HCT116 (cell line): Measurements from ENCODE around the gene NAA35. TPM values are rescaled to one million over a fixed set of nuclear protein-coding genes. Genes with fewer than 3 reads are reported as not detected.
A peak's percentile ranks its signal among the peaks of the same experiment; 100 is the strongest.

ENCODE experiments used
- ATAC-seq: fragments of 200-7000 bp; cut with Tn5 transposase; 2 replicates; pipeline ENCODE4 v1.9.1; 2020; ENCODE audit warnings: mild to moderate bottlenecking, moderate library complexity
- BruUV-seq: library from RNA; stranded (reverse); fragments of 400-500 nt; replicated peaks from 2 replicates; lab custom pipeline; 2021; lab: Mats Ljungman, UMichigan
- CTCF ChIA-PET: fragments of 300-600 bp; sonication (Branson Sonifier 250); formaldehyde crosslinking; loops from one replicate; lab custom pipeline; 2021; ENCODE audit warnings: antibody characterized with exemption; lab: Charles Lee
- POLR2A ChIA-PET: fragments of 300-600, 350-600 bp; sonication (Branson Sonifier 250); formaldehyde crosslinking; loops from one replicate; lab custom pipeline; 2021; ENCODE audit warnings: antibody characterized with exemption; lab: Charles Lee
- RAD21 ChIA-PET, 2 experiments: fragments of 300-600 bp; sonication (Branson Sonifier 250); formaldehyde crosslinking; loops; one replicate each; lab custom pipeline; 2023; ENCODE audit warnings: low total read pairs in 2 of 2; ENCODE audit not compliant: uncharacterized antibody in 2 of 2, unreplicated experiment in 2 of 2, low non-redundant PET in 1 of 2; lab: Charles Lee
- DNase-seq: peaks from one replicate; pipeline ENCODE4 v3.0.0-alpha.2; 2010; ENCODE audit warnings: low read depth, low spot score
- H2AFZ ChIP-seq: fragments of 200-600 bp; shearing (Covaris generic), sonication (generic); 2 replicates; pipeline ENCODE4 v1.6.1; 2017; ENCODE audit warnings: low read depth, mixed run types, mixed read lengths, antibody characterized with exemption, low read length; ENCODE audit not compliant: poor library complexity, severe bottlenecking
- H3K27ac ChIP-seq: 2 replicates; pipeline ENCODE4 v1.5.1; 2012; ENCODE audit warnings: low read depth, low read length
- H3K27me3 ChIP-seq: fragments of 200-600 bp; sonication (generic); 2 replicates; pipeline ENCODE4 v1.6.1; 2016; ENCODE audit warnings: mixed run types, low read length, mixed read lengths; ENCODE audit not compliant: insufficient read depth
- H3K36me3 ChIP-seq, 2 experiments: fragments of 200-500 bp in 1 of 2; fragments of 200-600 bp in 1 of 2; sonication (Bioruptor generic) in 1 of 2; sonication (generic) in 1 of 2; 2 replicates each; pipeline versions ENCODE4 v1.5.1 to v1.6.1; 2014 to 2016; ENCODE audit warnings: low read length in 2 of 2, inconsistent platforms in 1 of 2, mixed read lengths in 1 of 2, mixed run types in 1 of 2; ENCODE audit not compliant: insufficient read depth in 2 of 2, control insufficient read depth in 1 of 2
- H3K4me1 ChIP-seq, 2 experiments: fragments of 200-600 bp in 1 of 2; sonication (generic) in 1 of 2; 2 replicates each; pipeline versions ENCODE4 v1.5.1 to v1.6.1; 2012 to 2017; ENCODE audit warnings: low read length in 2 of 2, inconsistent platforms in 1 of 2, mild to moderate bottlenecking in 1 of 2, mixed read lengths in 1 of 2, mixed run types in 1 of 2, moderate library complexity in 1 of 2; ENCODE audit not compliant: insufficient read depth in 2 of 2, control insufficient read depth in 1 of 2
- H3K4me2 ChIP-seq: fragments of 200-600 bp; sonication (generic); 2 replicates; pipeline ENCODE4 v1.6.1; 2017; ENCODE audit warnings: mixed run types, low read length, mixed read lengths
- H3K4me3 ChIP-seq, 2 experiments: fragments of 200-600 bp in 1 of 2; sonication (generic) in 1 of 2; replicated peaks in 1 of 2; 2 replicates each; pipeline ENCODE4 v1.5.1; 2011 to 2016; ENCODE audit warnings: low read length in 2 of 2, control low read depth in 1 of 2, low read depth in 1 of 2, mild to moderate bottlenecking in 1 of 2, mixed read lengths in 1 of 2, mixed run types in 1 of 2
- H3K79me2 ChIP-seq: fragments of 200-600 bp; sonication (generic); 2 replicates; pipeline ENCODE4 v1.6.1; 2017; ENCODE audit warnings: mild to moderate bottlenecking, mixed run types, low read length, moderate library complexity, mixed read lengths; ENCODE audit not compliant: insufficient read depth
- H3K9ac ChIP-seq: fragments of 200-600 bp; sonication (generic); 2 replicates; pipeline ENCODE4 v1.6.1; 2016; ENCODE audit warnings: low read length, mixed read lengths
- H3K9me2 ChIP-seq: fragments of 200-600 bp; sonication (generic), shearing (Covaris generic); 2 replicates; pipeline ENCODE4 v1.6.1; 2017; ENCODE audit warnings: mixed run types, mild to moderate bottlenecking, moderate library complexity; ENCODE audit not compliant: insufficient read depth
- H3K9me3 ChIP-seq, 2 experiments: fragments of 200-500 bp in 1 of 2; fragments of 200-600 bp in 1 of 2; sonication (Bioruptor generic) in 1 of 2; sonication (generic) in 1 of 2; 2 replicates each; pipeline ENCODE4 v1.6.1; 2014 to 2017; ENCODE audit warnings: low read length in 2 of 2, mixed read lengths in 2 of 2, inconsistent platforms in 1 of 2, low read depth in 1 of 2, mild to moderate bottlenecking in 1 of 2, mixed run types in 1 of 2, moderate library complexity in 1 of 2; ENCODE audit not compliant: control insufficient read depth in 1 of 2, insufficient read depth in 1 of 2
- H4K20me1 ChIP-seq: fragments of 200-600 bp; sonication (generic), shearing (Covaris generic); 2 replicates; pipeline ENCODE4 v1.6.1; 2017; ENCODE audit warnings: mixed run types, mild to moderate bottlenecking, moderate library complexity; ENCODE audit not compliant: insufficient read depth
- RAD21 ChIP-seq: IDR thresholded peaks from 2 replicates; pipeline ENCODE4 v1.6.1; 2012; ENCODE audit warnings: low read depth, mild to moderate bottlenecking
- SP1 ChIP-seq: IDR thresholded peaks from 2 replicates; pipeline ENCODE4 v1.6.1; 2012; ENCODE audit warnings: low read depth
- ZFX ChIP-seq: fragments of 450-650 bp; IDR thresholded peaks from 2 replicates; pipeline ENCODE4 v1.6.1; 2017
- intact Hi-C: fragments of 100-400 bp; cut with micrococcal nuclease; formaldehyde crosslinking; loops from 2 replicates; pipeline ENCODE4 v1.10.0; 2022
- total RNA-seq: library from RNA; stranded (reverse); gene quantifications from one replicate; pipeline ENCODE4 v1.2.1, GENCODE V29; 2021; ENCODE audit not compliant: unreplicated experiment
- TF ChIP-seq, protein P1 (sequence below), 3 experiments: fragments of 200-600 bp in 1 of 3; sonication (generic) in 1 of 3; IDR thresholded peaks in 2 of 3; conservative IDR thresholded peaks in 1 of 3; 2 replicates each; pipeline ENCODE4 v1.5.1; 2012 to 2017; ENCODE audit warnings: low read depth in 2 of 3, low read length in 2 of 3, antibody characterized with exemption in 1 of 3, borderline replicate concordance in 1 of 3, control low read depth in 1 of 3, mild to moderate bottlenecking in 1 of 3, mixed read lengths in 1 of 3, mixed run types in 1 of 3, moderate library complexity in 1 of 3; ENCODE audit not compliant: insufficient read depth in 1 of 3
- TF ChIP-seq, protein P2 (sequence below): IDR thresholded peaks from 2 replicates; pipeline ENCODE4 v1.6.1; 2011; ENCODE audit warnings: mild to moderate bottlenecking, low read length, moderate library complexity; ENCODE audit not compliant: insufficient replicate concordance; ENCODE audit errors: extremely low read depth

Gene NAA35
- total RNA-seq, 1 experiment from 2014 or later: 37.0 TPM

DNA sequence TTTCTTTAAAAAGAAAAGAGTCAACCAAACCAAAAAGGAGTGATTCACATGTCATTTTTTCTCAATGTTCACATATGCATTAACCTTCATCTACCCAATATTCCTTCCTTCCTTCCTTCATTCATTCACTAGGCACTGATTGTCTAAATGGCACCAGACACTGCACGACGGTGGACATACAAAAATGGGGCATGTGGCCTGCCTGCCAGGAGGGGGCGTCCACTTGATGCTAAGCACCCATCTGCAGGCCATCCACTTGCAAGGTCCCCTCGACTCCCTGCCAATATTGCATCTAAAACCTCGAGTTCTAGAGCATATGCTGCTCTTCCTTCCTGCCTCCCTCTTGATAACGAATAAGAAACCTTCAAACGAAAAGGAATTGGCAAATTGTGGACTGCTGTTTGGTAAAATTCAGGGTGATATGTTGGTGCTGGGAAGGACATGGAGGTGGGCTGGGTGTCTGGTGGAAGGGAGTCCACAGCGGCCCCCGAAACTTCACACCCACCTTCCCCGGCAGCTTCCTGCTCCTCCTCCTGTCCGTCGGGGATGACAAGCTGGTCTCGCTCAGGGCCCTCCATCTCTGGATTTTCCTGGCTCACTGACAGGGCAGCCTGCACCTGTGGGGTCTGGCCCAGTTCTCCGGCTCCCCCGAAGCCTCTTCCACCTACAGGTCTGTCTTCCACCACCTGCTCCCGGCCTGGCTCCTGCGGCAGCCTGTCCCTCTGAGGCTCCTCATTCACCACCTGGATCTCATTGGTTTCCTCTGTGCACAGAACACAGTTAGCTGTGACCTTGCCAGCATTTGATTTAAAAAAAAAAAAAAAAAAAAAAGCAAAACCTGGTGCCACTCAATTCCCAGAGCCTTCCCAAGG is 94.2 kb downstream of the NAA35 start:
- ChIA-PET POLR2A (no interaction called here), RAD21 (interaction anchor here in 1 of 2 experiments (0.6 kb wide), 1 partner anchor 92 kb away, joined by 4 read pairs; no protein-coding TSS in a partner anchor), CTCF (interaction anchor here (0.5 kb wide), 1 partner anchor 155 kb away, joined by 3 read pairs; no protein-coding TSS in a partner anchor)
- Histone ChIP-seq H3K27ac (no peak overlapping the region), H3K36me3 (peaks cover 12 to 25% of the 10 kb centered on the region in 2 experiments; a peak in 3 of 4 replicates), H3K9ac (no peak overlapping the region), H3K4me1 (no peaks in the 10 kb centered on the region), H4K20me1 (no peaks in the 10 kb centered on the region), H3K9me3 (no peaks in the 10 kb centered on the region), H2AFZ (no peak overlapping the region), H3K79me2 (no peaks in the 10 kb centered on the region; the same call in 1 of the 2 replicates), H3K4me3 (no peak overlapping the region), H3K4me2 (no peak overlapping the region), H3K9me2 (no peaks in the 10 kb centered on the region), H3K27me3 (no peaks in the 10 kb centered on the region)
- BruUV-seq: no TSS peak
- intact Hi-C loops: loop anchor here (1.0 kb wide), 1 partner anchor 204 kb away; no protein-coding TSS in a partner anchor
- peak; percentile 91 for ATAC-seq
- DNase-seq: peak; percentile 29
- TF ChIP-seq, protein P1, sequence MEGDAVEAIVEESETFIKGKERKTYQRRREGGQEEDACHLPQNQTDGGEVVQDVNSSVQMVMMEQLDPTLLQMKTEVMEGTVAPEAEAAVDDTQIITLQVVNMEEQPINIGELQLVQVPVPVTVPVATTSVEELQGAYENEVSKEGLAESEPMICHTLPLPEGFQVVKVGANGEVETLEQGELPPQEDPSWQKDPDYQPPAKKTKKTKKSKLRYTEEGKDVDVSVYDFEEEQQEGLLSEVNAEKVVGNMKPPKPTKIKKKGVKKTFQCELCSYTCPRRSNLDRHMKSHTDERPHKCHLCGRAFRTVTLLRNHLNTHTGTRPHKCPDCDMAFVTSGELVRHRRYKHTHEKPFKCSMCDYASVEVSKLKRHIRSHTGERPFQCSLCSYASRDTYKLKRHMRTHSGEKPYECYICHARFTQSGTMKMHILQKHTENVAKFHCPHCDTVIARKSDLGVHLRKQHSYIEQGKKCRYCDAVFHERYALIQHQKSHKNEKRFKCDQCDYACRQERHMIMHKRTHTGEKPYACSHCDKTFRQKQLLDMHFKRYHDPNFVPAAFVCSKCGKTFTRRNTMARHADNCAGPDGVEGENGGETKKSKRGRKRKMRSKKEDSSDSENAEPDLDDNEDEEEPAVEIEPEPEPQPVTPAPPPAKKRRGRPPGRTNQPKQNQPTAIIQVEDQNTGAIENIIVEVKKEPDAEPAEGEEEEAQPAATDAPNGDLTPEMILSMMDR (IDR thresholded peaks at IDR 0.05 in 2 of 3, conservative IDR thresholded peaks at IDR 0.05 in 1 of 3; ENCODE audit: borderline replicate concordance in 1 of 3, insufficient read depth in 1 of 3, low read depth in 2 of 3, low read length in 2 of 3): peak; percentile 54 to 84 (median 84); a peak in 5 of 6 replicates
- TF ChIP-seq ZFX (no peak), SP1 (no peak), RAD21 (peak; percentile 70)
- TF ChIP-seq, protein P2, sequence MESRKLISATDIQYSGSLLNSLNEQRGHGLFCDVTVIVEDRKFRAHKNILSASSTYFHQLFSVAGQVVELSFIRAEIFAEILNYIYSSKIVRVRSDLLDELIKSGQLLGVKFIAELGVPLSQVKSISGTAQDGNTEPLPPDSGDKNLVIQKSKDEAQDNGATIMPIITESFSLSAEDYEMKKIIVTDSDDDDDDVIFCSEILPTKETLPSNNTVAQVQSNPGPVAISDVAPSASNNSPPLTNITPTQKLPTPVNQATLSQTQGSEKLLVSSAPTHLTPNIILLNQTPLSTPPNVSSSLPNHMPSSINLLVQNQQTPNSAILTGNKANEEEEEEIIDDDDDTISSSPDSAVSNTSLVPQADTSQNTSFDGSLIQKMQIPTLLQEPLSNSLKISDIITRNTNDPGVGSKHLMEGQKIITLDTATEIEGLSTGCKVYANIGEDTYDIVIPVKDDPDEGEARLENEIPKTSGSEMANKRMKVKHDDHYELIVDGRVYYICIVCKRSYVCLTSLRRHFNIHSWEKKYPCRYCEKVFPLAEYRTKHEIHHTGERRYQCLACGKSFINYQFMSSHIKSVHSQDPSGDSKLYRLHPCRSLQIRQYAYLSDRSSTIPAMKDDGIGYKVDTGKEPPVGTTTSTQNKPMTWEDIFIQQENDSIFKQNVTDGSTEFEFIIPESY: no peak
